GM12892 (cell line): ENCODE measurements around the gene SRSF3.
"Not testable (repeated sequence)": the region's sequence is repeated elsewhere in the genome, so short reads cannot be mapped to it uniquely, and the experiment has no call there.

ENCODE experiments used
- DNase-seq: peaks from one replicate; pipeline ENCODE4 v3.0.0; 2011; ENCODE audit not compliant: insufficient read length
- FAIRE-seq: peaks from 2 replicates; lab custom pipeline; 2011; peaks lifted over from hg19 to GRCh38; lab: Jason Lieb, UNC
- POLR2A ChIP-seq: IDR thresholded peaks from 2 replicates; pipeline ENCODE4 v1.6.1; 2011; ENCODE audit warnings: low read depth, low read length, control low read depth
- POLR2AphosphoS5 ChIP-seq: IDR thresholded peaks from 2 replicates; pipeline ENCODE4 v1.6.1; 2011; ENCODE audit warnings: low read depth, low read length, control low read depth
- TAF1 ChIP-seq: IDR thresholded peaks from 2 replicates; pipeline ENCODE4 v1.6.1; 2011; ENCODE audit warnings: low read depth, mild to moderate bottlenecking, control low read depth, low read length, borderline replicate concordance

Gene SRSF3

DNA sequence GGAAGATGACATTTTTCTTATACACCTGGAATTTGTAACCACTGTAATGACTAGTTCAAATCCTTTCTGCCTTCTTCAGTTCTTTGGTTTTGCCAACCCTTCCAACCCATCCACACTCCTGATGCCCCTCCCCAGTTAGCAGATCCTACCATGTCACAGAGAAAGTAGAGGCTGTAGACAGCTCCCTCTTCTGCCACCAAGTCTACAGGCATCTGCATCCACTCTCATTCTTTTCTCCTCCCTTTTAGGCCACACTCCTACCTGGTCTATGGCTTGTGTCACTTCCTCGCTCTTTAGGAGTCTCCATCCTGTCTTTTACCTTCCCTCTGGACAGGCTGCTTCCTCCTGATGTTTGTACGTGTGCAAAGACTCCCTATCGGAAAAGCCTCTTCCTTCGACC is 33.3 kb upstream of the SRSF3 start:
- DNase-seq, result no peak
- FAIRE-seq, result no peak
- no peak for TF ChIP-seq POLR2A
- no peak for TF ChIP-seq TAF1
- no peak for TF ChIP-seq POLR2AphosphoS5

DNA sequence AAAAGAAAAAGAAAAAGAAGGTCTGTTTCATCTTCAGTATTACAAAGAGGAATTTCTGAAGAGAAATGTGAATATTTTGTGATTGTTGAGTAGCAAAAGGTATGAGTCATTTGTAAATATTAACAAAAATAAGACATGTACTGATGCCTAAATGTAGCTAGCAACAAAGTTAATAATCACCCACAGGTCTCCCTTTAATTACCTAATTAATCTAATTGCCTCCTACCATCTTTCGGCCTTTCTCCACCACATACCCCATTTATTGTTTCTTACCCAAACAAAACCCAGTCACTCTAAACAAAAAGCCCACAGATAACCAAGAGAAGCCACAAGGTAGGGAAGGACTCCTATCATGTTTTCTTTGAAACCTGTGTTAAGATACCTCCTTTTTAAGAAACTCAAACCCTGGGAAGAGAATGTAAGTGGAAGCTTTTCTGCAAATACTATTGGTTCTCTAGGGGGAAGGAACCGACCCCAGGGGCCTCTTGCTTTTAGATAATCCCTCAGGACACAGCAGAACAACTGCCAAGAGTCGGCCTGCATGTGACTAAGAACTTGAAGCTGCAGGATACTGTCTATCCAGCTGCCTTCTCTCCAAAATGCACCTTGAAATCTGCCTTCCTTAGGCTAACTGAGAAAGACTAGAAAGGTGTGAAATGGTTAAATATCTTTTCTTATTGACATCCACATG is 30.8 kb upstream of the SRSF3 start:
- no peak for DNase-seq
- TF ChIP-seq POLR2AphosphoS5, result no peak
- no peak for TF ChIP-seq TAF1
- no peak for TF ChIP-seq POLR2A
- FAIRE-seq, result no peak

DNA sequence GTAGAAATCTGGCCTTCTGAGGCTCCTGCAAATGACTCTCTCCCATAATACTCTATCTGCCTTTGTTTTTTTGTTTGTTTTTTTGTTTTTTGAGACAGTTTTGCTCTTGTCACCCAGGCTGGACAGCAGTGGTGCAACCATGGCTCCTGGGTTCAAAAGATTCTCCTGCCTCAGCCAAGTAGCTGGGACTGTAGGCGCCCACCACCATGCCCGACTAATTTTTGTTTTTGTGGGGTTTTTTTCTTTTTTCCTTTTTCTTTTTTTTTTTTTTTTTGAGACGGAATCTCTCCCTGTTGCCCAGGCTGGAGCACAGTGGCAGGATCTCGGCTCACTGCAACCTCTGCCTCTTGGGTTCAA is 30.3 kb upstream of the SRSF3 start:
- no peak for FAIRE-seq
- DNase-seq, result no peak
- TF ChIP-seq POLR2A, result no peak

- no peak for TF ChIP-seq POLR2A
- TF ChIP-seq TAF1, result no peak
- TF ChIP-seq POLR2AphosphoS5, result no peak
- FAIRE-seq, result no peak
- no peak for DNase-seq
These were observed 27.7 kb upstream of the SRSF3 start for GRCh38 chr6:36566418-36566905.

DNA sequence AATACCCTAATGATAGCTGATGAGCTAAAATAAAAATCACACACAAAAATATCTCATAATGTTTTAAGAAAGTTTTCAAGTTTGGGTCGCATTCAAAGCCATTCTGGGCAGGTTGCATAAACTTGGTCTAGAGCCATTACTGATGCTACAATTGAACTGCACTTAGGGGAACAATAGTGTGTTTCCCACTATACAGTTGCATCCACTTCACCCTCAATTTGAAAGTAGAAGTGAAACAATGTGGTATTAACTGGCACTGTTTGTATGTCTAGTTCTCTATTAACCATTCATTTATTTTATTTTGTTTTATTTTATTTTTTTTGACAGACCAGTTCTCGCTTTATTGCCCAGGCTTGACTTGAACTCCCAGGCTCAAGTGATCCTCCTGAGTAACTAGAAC is 23.9 kb upstream of the SRSF3 start:
- DNase-seq (no peak), FAIRE-seq (no peak)
- TF ChIP-seq POLR2A (no peak), POLR2AphosphoS5 (no peak), TAF1 (no peak)

DNA sequence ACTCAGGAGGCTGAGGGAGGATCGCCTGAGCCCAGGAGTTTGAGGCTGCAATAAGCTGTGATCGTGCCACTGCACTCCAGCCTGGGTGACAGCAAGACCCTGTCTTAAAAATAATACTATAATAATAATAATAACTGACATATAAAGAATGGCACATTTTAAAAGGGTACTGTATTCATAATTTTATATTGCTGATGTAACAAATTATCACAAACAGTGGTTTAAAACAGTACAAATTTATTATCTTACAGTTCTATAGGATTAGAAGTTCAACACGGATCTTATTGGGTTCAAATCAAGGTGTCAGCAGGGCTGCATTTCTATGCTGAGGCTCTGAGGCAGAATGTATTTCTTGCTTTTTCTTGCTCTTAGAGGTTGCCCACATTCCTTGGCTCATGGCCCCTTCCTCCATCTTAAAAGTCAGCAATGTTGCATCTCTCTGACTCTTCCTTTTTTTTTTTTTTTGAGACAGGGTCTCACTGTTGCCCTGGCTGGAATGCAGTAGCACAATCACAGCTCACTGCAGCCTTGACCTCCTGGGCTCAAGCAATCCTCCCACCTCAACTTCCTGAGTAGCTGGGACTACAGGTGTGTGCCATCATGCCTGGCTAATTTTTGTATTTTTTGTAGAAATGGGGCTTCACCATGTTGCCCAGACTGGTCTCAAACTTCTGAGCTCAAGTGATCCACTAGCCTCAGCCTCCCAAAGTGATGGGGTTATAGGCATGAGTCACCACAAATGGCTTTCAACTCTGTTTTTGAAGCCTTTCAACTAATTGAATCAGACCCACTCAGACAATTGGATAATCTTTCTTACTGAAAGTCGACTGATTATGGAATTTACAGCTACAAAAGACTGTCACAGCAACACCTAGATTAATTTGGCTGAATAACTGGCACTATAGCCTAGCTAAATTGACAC is 22.8 kb upstream of the SRSF3 start:
- FAIRE-seq, result no peak
- TF ChIP-seq POLR2AphosphoS5 (no peak), POLR2A (no peak), TAF1 (no peak)
- DNase-seq, result no peak

GRCh38 chr6:36572353-36573311 is 21.5 kb upstream of the SRSF3 start:
- not testable (repeated sequence) for FAIRE-seq, DNase-seq

DNA sequence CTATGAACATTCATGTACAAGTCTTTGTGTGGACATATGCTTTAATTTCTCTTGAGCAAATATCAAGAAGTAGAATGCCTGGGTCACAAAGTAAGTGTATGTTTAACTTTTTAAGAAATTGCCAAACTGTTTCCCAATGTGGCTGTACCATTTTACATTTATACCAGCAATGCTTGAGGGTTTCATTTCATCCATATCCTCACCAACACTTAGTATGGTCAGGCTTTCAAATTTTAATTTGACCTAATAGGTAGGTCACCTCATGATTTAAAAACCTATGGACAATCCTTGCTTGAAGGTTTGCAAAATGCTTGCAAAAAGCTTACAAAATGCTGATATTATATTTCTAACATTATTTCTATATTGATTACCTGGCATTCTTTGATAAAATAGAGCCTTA is 19.5 kb upstream of the SRSF3 start:
- FAIRE-seq, result no peak
- TF ChIP-seq POLR2A, result no peak
- TF ChIP-seq POLR2AphosphoS5, result no peak
- no peak for TF ChIP-seq TAF1

GRCh38 chr6:36576578-36576977 is 17.6 kb upstream of the SRSF3 start:
- no peak for FAIRE-seq
- DNase-seq, result no peak
- TF ChIP-seq POLR2A, result no peak
- TF ChIP-seq TAF1, result no peak
- TF ChIP-seq POLR2AphosphoS5, result no peak

More for the DNA sequence above, 19.5 kb upstream of the SRSF3 start:
- DNase-seq, result no peak

DNA sequence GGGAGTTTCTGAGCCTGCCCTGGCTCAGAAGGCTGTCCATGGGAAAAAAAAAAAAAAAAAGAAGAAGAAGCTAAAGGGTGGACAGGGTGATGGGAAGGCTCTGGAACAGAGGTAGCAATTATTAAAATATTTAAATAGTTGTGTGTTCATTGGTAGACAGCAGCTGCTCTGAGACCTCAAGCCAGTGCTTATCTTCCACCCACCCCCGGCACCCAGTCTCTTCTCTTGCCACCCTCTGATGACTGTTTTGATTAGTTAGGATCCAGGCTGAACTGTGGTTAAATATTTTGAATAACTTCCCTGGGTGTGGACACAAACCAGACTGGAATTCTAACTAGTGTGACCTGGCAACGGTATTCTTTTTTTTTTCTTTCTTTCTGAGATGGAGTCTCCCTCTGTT is 16.9 kb upstream of the SRSF3 start:
- no peak for TF ChIP-seq POLR2A
- no peak for TF ChIP-seq TAF1
- no peak for TF ChIP-seq POLR2AphosphoS5
- DNase-seq, result no peak
- FAIRE-seq, result no peak

DNA sequence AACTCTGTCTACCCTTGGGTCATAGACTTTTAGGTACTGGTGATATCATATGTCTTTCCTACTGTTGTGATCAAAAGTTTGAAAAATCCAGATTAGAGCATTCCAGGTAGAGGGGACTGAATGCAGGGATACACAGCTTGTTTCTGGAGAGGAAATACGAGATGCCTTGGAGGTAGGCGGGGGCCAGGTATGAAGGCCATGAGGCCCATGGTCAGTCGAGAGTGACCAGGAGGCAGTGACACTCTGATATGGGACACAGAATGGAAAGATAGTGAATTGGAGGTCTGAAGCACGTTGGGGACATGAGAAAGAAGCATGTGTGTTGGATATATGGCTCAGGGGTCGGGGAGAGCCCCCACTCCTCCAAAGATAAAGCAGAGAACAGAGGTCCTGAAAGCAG is 16.1 kb upstream of the SRSF3 start:
- no peak for TF ChIP-seq POLR2AphosphoS5
- TF ChIP-seq TAF1, result no peak
- no peak for TF ChIP-seq POLR2A
- FAIRE-seq (no peak), DNase-seq (no peak)
